Hepatic stellate cell (primary cell): Measurements from ENCODE around the gene OLIG3.

Experiments used
- DNase-seq: peaks from one replicate; pipeline ENCODE4 v3.0.0; 2011; ENCODE audit warnings: low spot score

Gene OLIG3

GRCh38 chr6:137494281-137494987 is at the start of gene OLIG3:
TSS of gene OLIG3 (minus strand) at chr6:137494394. CDS start at chr6:137494170, 224 bp downstream.
- no peak for DNase-seq

- no peak for DNase-seq
Measured at GRCh38 chr6:137543114-137543513, 48.9 kb upstream of the OLIG3 start.

GRCh38 chr6:137542713-137543112 is 48.5 kb upstream of the OLIG3 start:
- DNase-seq = no peak

GRCh38 chr6:137541534-137542063 is 47.4 kb upstream of the OLIG3 start:
- DNase-seq = no peak

- no peak for DNase-seq
Measured at GRCh38 chr6:137536104-137536773, 42.0 kb upstream of the OLIG3 start.

DNA sequence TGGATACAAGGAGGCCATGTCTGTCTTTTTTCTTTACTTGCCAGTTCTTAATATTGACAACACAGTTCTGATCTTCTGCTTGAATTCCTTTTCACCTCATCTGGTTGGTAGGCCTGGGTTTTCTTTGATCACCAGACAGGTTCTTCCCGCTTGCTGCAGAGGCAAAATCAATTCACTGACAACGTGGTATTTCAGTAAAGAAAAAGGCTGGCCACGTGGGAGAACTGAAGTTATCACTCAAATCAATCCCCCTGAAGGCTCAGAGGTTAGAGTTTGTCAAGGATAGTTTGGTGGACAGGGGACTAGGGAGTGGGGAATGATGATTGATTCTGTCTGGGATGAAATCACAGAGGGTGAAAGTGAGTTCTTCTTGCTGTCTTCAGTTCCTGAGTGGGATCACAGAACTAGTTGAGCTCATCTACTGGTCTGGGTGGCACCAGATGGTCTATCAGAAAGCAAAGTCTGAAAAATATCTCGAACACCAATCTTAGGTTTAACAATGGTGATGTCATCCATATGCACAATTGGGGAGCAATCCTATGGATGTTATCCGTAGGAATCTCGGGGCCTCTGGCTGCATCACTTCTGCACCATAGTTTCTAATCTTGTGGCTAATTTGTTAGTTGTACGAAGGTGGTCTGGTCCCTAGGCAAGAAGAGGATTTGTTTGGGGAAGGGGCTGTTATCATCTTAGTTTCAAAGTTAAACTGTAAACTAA is 37.3 kb upstream of the OLIG3 start:
- no peak for DNase-seq

- DNase-seq = no peak
Measured at GRCh38 chr6:137530404-137530803, 36.2 kb upstream of the OLIG3 start.

GRCh38 chr6:137522831-137523230 is 28.6 kb upstream of the OLIG3 start:
- no peak for DNase-seq

- DNase-seq = no peak
Measured at GRCh38 chr6:137522198-137522798, 28.1 kb upstream of the OLIG3 start.

GRCh38 chr6:137520520-137520919 is 26.3 kb upstream of the OLIG3 start:
- no peak for DNase-seq

- DNase-seq = no peak
Measured at GRCh38 chr6:137519629-137520176, 25.5 kb upstream of the OLIG3 start.

DNA sequence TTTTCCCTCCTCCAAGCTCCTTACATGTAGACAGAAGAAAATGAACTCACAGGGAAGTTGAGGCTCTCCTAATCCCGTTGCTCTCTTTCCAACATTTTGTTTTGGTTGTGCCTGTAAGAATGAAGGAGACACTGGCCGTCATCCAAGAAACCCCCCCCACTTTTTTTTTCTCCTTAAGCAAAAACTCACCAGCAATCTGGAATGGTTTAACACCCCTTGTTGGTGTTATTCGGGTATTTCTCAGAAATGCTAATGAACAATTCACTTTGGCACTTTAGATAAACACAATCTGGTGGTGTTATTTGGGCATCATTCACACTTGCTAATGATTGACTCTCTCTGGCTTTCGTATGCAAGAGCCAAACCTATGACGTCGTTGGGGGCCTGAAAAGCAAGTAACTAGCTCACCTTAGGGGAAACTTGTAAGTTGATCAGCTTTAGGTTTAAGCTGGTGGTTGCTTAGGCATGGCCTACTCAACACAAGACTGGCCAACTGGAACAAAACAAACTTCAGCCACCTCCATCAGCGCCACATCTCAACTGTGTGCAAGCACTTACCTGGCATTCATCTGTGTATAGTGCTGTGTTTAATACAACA is 24.3 kb upstream of the OLIG3 start:
- no peak for DNase-seq

DNA sequence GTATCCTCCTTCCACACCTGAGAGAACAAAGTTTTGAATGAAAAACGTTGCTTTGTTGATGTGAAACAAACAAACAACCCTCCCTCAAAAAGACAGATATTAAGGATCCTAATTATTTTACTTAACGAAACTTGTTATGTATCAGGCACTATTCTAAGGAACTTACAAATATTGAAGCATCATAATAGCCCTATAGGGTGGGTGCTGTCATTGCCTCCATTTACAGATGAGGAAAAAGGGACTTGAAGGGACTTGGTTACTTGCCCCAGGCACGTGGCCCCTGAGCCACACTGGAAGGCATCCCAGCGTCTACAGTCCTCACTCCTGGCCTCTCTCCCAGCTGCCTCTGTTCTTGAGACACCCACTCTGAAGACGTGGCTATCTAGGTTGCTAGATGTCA is 20.2 kb upstream of the OLIG3 start:
- no peak for DNase-seq

- DNase-seq = no peak
Measured at GRCh38 chr6:137512757-137513605, 18.8 kb upstream of the OLIG3 start.

GRCh38 chr6:137510923-137511322 is 16.7 kb upstream of the OLIG3 start:
- no peak for DNase-seq

- DNase-seq = no peak
Measured at GRCh38 chr6:137498481-137499190, 4.4 kb upstream of the OLIG3 start.

GRCh38 chr6:137497721-137498463 is 3.7 kb upstream of the OLIG3 start:
- DNase-seq = no peak

- no peak for DNase-seq
Measured at GRCh38 chr6:137496909-137497720, 2.9 kb upstream of the OLIG3 start.

- no peak for DNase-seq
Measured at GRCh38 chr6:137496368-137496767, 2.2 kb upstream of the OLIG3 start.
